Adrenal gland (tissue), 12 donors: ENCODE results near the gene BRINP1. TPM values are rescaled to one million over a fixed set of nuclear protein-coding genes. Genes with fewer than 3 reads are reported as not detected.

Experiments
- DNase-seq, 7 donors: peaks; one replicate each; pipeline ENCODE4 v3.0.0-alpha.2; 2019 to 2020
- H3K27ac ChIP-seq, 5 donors: fragments of 200-600 bp; sonication (generic) in 4 of 5; 1 replicate in 3 of 5; 2 replicates in 2 of 5; pipeline versions ENCODE4 v1.5.1 to v1.8.0; 2016 to 2020; ENCODE audit warnings: mild to moderate bottlenecking in 1 of 5
- H3K27me3 ChIP-seq: fragments of 200-600 bp; 2 replicates; pipeline ENCODE4 v1.8.0; 2021
- H3K36me3 ChIP-seq, 2 donors: fragments of 200-600 bp; replicated peaks in 1 of 2; 1 replicate in 1 of 2; 2 replicates in 1 of 2; pipeline versions ENCODE4 v1.5.1 to v1.8.0; 2018 to 2022
- H3K4me1 ChIP-seq, 2 donors: fragments of 200-600 bp; replicated peaks in 1 of 2; 1 replicate in 1 of 2; 2 replicates in 1 of 2; pipeline versions ENCODE4 v1.5.1 to v1.8.0; 2018 to 2021
- H3K4me3 ChIP-seq, 4 donors: fragments of 200-600 bp; sonication (generic) in 3 of 4; one replicate each; pipeline ENCODE4 v1.5.1; 2016 to 2018
- H3K9me3 ChIP-seq, 3 donors: fragments of 200-600 bp; sonication (generic) in 1 of 3; replicated peaks in 1 of 3; 1 replicate in 2 of 3; 2 replicates in 1 of 3; pipeline versions ENCODE4 v1.5.1 to v1.8.0; 2016 to 2021
- CTCF ChIP-seq, 6 experiments: fragments of 450-650 bp in 4 of 6; fragments of 200-600 bp in 2 of 6; sonication (generic) in 1 of 6; IDR thresholded peaks; 1 replicate in 5 of 6; 2 replicates in 1 of 6; pipeline versions ENCODE4 v1.5.1 to v1.8.0; 2016 to 2021; ENCODE audit warnings: antibody characterized with exemption in 6 of 6, mild to moderate bottlenecking in 2 of 6, moderate library complexity in 1 of 6
- POLR2A ChIP-seq, 2 donors: fragments of 450-650 bp; IDR thresholded peaks; one replicate each; pipeline ENCODE4 v1.6.1; 2017; ENCODE audit warnings: antibody characterized with exemption in 2 of 2, mild to moderate bottlenecking in 2 of 2, moderate library complexity in 1 of 2
- WGBS, 4 donors: extraction: QIAGEN DNeasy Blood & Tissue Kit in 2 of 4; methylation state at CpG; one replicate each; pipeline versions ENCODE4 v1.1.5 to v1.1.7; 2013 to 2017; 5-methylcytosine and 5-hydroxymethylcytosine counted together
- intact Hi-C, 2 donors: fragments of 100-400 bp; cut with DNase I; formaldehyde crosslinking; loops; one replicate each; pipeline versions ENCODE4 v1.14.1 to v1.15.0; 2022 to 2023
- polyA plus RNA-seq, 3 donors: library from polyadenylated mRNA; stranded (reverse); fragments of 200-250 nt in 2 of 3; fragments of 350-450 nt in 1 of 3; fragmentation: Illumina TruSeq in 1 of 3; extraction: RNeasy Lipid Tissue Mini Kit (QIAGEN cat#74804) in 1 of 3; gene quantifications; one replicate each; pipeline ENCODE4 v1.2.3, GENCODE V29; 2013 to 2014
- total RNA-seq, 9 donors: library from RNA; depleted of rRNA in 4 of 9; stranded (reverse); fragments of >200 nt in 4 of 9; fragments of 120-200 nt in 1 of 9; fragmentation: NEBNext Ultra II Directional in 1 of 9; extraction: Animal tissue kit (Norgen Biotek cat#: 25700) in 1 of 9; gene quantifications; one replicate each; pipeline versions ENCODE4 v1.1.0 to v1.2.4, GENCODE V29; 2013 to 2023
- donor health status: healthy with polysubstance abuse.
- donor health status: Bipolar disorder and iron deficiency.
- donor health status: DM: yes; HTN: yes; CAD: no.
- donor health status: DM: no; HTN: no; CAD: no.
- donor health status: DM: no; HTN: no; CAD: no.
- donor health status: DM: yes; HTN: yes; CAD: no.

The BRINP1 gene
- total and polyA plus RNA-seq, 12 donors: 0.07 to 6.4 (median 1.2) TPM; not detected in 1

- Histone ChIP-seq H3K4me3 (no peak overlapping the region), H3K4me1 (no peaks in the 10 kb centered on the region), H3K27ac (no peak overlapping the region), H3K27me3 (no peaks in the 10 kb centered on the region), H3K9me3 (no peaks in the 10 kb centered on the region), H3K36me3 (no peaks in the 10 kb centered on the region)
- TF ChIP-seq POLR2A (IDR thresholded peaks at IDR 0.05) (no peak), CTCF (IDR thresholded peaks at IDR 0.05) (peak in 4 of 6 experiments; percentile 14 to 33 (median 22))
- 28 to 33% (median 32%) methylated on average over 3 of the region's 3 CpGs for WGBS, 4 donors
- intact Hi-C loops: no loop called here
- DNase-seq: peak in 4 of 7 donors; percentile 25 to 66 (median 44)
Measured at GRCh38 chr9:119375892-119376291, 6.7 kb upstream of the BRINP1 start.

- 87 to 97% (median 89%) methylated on average over 2 of the region's 2 CpGs for WGBS, 4 donors
- intact Hi-C loops: no loop called here
- peaks cover 24% of the 10 kb centered on the region for H3K27me3 ChIP-seq
Measured at GRCh38 chr9:119372951-119373350, 3.7 kb upstream of the BRINP1 start.

GRCh38 chr9:119370816-119371215, 1.6 kb upstream of the BRINP1 start:
- intact Hi-C loops: no loop called here
- H3K27me3 ChIP-seq: peaks cover 28% of the 10 kb centered on the region
- peaks cover 0 to 7% of the 10 kb centered on the region in 2 donors for H3K4me1 ChIP-seq

More at GRCh38 chr9:119372951-119373350, 3.7 kb upstream of the BRINP1 start:
- Histone ChIP-seq H3K4me3 (no peak overlapping the region), H3K9me3 (no peaks in the 10 kb centered on the region), H3K4me1 (peaks cover 0 to 7% of the 10 kb centered on the region in 2 donors), H3K27ac (no peak overlapping the region), H3K36me3 (no peaks in the 10 kb centered on the region)
- TF ChIP-seq CTCF (IDR thresholded peaks at IDR 0.05): no peak
- no peak for DNase-seq

GRCh38 chr9:119369680-119370366, 588 bp upstream of the BRINP1 start:
- H3K27me3 ChIP-seq: peaks cover 28% of the 10 kb centered on the region
- intact Hi-C loops: loop anchor here in 1 of 2 donors (10.0 kb wide), 5 partner anchors 85 to 1725 kb away; no protein-coding TSS in a partner anchor
- DNase-seq: peak in 1 of 7 donors; percentile 57
- no peaks in the 10 kb centered on the region for H3K9me3 ChIP-seq
- H3K36me3 ChIP-seq: no peaks in the 10 kb centered on the region
- 6 to 9% (median 7%) methylated on average over 25 to 32 of the region's 32 CpGs for WGBS, 4 donors
- TF ChIP-seq POLR2A (IDR thresholded peaks at IDR 0.05): peak in 1 of 2 donors; percentile 9
- TF ChIP-seq CTCF (IDR thresholded peaks at IDR 0.05): no peak
- peak overlapping the region in 1 of 5 donors; percentile 54 for H3K27ac ChIP-seq
- peaks cover 0 to 7% of the 10 kb centered on the region in 2 donors for H3K4me1 ChIP-seq
- H3K4me3 ChIP-seq: no peak overlapping the region

More at GRCh38 chr9:119370816-119371215, 1.6 kb upstream of the BRINP1 start:
- TF ChIP-seq CTCF (IDR thresholded peaks at IDR 0.05) (no peak), POLR2A (IDR thresholded peaks at IDR 0.05) (no peak)
- no peaks in the 10 kb centered on the region for H3K36me3 ChIP-seq
- no peak overlapping the region for H3K4me3 ChIP-seq
- WGBS, 4 donors: 3 to 13% (median 7%) methylated on average over 8 of the region's 8 CpGs
- H3K9me3 ChIP-seq: no peaks in the 10 kb centered on the region
- peak; percentile 42 to 69 (median 61) for DNase-seq
- H3K27ac ChIP-seq: no peak overlapping the region
